Measurements from ENCODE around the gene MAGEA9B.
"Not testable (repeated sequence)": the region's sequence is repeated elsewhere in the genome, so short reads cannot be mapped to it uniquely, and the experiment has no call there.

Gene MAGEA9B, protein sequence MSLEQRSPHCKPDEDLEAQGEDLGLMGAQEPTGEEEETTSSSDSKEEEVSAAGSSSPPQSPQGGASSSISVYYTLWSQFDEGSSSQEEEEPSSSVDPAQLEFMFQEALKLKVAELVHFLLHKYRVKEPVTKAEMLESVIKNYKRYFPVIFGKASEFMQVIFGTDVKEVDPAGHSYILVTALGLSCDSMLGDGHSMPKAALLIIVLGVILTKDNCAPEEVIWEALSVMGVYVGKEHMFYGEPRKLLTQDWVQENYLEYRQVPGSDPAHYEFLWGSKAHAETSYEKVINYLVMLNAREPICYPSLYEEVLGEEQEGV

DNA sequence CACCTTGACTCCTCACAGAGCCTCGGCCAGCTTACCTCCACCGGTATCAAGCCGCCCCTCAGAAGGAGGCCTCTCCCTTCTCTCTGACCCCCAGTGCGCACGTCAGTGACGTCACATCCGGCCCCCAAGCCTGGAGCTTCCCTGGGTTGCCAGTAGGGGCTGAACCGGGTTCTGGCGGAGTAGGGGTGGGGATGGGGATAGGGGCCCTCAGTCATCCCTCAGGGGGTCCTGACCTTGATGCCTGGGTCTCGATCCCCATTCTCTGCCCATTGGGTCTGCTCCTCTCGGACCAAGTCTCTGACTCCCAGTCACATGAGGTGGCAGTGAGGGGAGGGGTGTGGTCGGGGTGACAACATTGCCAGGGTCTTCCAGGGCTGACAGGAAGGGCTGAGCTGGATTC is at the start of gene MAGEA9B:
Gene MAGEA9B (minus strand): TSS at position 101 of the 400 bp plus-strand sequence. CDS start 4,280 bp downstream, outside the sequence.
- not testable (repeated sequence) for DNase-seq

DNA sequence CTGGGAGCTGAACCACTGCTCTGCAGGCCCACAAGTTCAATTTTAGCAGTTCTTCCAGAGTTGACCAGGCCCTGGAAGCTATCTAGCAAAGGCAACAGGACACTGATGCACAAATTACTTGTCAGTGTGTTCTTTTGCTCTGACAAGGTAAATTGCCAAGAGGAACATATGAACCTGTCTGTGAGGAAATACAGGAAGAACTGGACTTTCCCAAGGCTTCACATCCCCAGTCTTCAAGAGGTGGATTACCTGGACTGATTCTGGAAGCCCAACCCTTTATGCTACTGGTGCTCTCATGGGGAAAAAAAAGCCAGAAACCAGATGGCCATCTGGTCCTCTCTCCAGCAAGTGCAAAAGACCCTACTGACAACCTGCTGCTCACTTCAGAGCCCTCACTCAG is 46.3 kb upstream of the MAGEA9B start:
- DNase-seq, result no peak

DNA sequence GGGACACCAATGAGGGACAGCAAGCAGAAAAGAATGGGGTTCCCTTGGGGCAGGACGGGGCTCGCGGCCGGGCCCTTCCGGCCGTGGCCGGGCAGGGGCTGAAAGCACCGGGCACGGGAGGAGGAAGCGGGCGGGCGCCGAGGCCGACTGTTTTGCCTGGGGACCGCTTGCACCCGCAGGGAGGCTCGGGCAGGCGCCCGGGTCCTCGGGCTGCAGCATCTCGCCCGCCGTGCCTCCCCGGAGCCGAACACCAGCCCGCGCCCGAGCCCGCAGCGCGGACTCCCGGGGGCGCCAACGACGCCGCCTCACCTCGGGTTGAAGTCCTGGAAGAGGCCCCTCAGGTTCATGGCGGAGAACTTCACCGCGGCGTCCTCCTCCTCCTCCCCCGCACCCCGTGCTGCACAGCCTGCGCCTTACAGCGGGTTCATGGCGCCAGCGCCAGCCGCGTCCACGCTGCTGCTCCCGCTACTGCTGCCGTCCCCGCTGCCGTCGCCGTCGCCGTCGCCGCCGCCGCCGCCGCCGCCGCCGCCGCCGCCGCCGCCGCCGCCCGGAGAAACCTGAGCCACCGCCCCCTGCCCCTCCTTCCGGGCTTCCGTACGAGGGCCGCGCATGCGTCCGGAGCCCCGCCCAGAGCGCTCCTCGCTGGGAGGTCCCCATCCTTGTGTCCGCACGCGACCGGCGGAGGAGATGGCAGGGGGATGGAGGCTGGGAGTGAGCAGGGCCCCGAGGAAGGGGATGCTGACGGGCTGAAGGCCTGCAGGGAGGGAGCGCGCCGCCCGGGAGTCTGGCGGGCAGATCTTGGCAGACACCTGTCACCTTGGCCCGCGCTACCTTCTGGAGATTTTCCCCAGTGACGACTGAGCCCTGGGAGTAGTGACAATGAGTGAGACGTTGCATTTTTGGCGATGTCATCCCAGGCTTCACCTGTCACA is 44.2 kb upstream of the MAGEA9B start, which contains the start of gene TMEM185A:
Gene TMEM185A (minus strand): TSS at position 559 of the 932 bp plus-strand sequence. CDS start 212 bp downstream, at position 347.
- no peak for DNase-seq

DNA sequence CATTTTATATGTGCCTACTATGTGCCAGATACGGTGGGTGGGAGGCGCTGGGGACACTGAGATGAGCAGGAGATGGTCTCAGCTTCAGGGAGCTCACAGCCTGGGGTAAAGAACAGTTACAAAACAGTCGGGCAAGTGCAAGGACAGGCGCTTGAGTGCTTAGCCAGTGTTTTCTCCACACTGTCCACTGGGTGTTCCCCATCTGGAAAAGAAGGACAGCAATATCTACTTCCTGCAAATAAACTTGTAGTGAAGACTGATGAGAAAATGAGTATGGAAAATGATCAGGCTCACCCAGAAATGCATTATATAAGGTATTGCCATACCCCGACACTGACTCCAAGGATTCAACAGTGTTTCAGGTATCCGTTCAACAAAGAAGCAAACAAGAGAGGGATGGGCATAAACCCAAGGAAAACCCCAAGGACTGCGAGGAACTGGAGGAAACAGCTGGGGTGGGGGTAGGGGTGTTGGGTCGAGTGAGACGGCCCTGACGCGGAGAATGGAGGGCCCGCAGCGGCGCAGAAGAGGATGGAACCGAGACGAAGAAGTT is 43.5 kb upstream of the MAGEA9B start:
- no peak for DNase-seq

DNA sequence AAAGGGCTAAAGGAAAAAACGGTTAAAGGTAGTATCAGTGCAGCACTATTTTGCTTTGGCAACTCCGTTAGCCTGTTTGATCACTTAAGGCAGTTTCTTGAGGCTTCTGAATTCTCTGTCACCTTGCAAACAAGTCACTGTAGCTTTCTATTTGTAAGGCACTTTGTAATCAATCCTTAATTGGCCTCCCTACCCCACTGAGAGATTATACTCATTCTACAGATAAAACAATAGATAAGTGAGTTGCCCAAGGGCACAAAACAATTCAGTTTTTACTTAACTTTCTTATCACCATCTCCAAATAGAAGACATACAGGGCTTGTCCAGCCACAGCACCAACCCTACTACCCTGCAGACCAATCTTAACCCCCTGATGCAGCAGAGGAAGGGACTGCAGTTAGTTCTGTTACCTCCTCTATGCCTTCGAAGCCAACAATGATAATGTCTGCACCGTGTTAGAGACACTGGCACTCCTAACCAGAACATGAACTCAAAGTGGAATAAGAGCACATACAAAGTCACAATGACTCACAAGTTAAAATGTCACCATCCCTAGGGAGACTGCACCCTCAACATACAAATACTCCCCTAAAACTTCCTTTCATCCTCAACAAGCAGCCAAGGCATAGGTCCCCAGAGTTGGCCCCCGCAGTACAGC is 42.6 kb upstream of the MAGEA9B start:
- no peak for DNase-seq

DNA sequence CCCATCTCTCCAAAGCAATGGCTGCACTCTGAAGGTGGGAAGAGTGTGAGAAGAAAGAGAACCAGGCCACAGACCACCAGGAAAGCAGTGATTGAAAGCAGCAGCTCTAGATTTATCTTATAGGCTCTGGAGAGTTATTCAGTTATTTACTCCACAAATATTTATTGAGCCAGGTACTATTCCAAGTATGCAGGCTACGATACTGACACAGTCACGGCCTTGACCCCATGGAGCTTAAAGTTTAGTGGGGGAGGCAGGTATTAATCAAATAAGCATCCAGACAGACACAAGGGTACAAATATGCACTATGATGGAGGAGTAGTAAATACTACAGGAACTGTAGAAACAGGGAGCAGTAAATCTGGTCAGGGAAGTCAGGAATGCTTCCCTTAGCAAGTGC is 41.5 kb upstream of the MAGEA9B start:
- DNase-seq, result no peak

DNA sequence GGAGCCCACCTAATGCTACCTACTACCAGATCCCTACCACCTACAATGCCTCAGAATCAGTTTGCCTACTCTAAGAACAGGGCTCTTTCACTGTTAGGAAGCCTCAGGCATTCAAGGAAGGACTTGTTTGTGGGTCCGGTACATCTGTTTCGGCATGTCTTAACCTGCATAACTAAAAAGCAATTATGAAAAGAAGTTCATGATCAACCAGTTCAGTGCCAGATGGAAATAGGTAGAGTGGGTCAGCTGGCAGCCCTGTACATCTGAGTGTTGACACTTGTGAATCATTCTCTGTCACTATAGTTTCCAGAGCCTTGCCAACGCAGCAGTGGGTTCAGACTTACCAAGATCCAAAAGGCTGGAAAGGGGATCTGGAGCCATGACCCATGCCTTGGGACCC is 41.0 kb upstream of the MAGEA9B start:
- no peak for DNase-seq

DNA sequence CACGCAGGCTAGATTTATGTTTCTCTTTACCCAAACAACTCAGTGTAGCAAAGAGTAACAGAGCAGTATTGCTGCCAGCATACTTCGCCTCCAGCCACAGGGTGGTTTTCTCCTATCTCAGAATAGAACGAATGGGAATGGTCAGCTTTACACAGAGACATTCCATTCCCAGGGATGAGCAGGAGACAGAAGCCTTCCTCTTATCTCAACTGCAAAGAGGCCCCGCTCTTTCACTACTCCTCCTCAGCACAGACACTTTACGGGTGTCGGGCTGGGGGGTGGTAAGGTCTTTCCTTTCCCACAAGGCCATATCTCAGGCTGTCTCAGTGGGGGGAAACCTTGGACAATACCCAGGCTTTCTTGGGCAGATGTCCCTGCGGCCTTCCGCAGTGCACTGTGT is 39.6 kb upstream of the MAGEA9B start:
- DNase-seq, result not testable (repeated sequence)

DNA sequence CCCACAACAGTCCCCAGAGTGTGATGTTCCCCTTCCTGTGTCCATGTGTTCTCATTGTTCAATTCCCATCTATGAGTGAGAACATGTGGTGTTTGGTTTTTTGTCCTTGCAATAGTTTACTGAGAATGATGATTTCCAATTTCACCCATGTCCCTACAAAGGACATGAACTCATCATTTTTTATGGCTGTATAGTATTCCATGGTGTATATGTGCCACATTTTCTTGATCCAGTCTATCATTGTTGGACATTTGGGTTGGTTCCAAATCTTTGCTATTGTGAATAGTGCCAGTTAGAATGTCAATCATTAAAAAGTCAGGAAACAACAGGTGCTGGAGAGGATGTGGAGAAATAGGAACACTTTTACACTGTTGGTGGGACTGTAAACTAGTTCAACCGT is 32.4 kb upstream of the MAGEA9B start:
- not testable (repeated sequence) for DNase-seq

DNA sequence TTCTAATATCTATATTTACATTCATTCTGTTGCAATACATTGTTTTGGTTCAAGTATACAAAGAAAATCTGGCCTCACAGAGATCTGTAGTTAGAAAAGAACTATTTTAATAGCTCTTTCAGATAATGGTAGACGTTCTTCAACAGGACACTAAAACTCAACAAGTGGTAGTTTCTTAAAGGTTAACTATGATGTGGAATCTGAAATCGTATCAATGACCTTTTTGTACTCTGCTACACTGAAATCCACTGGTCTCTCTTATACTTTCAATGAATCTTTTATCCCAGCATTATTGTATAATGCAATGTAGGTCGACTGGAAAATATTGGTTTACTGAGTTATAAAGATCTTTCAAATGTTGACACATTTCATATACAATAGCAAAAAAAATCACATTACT is 31.6 kb upstream of the MAGEA9B start:
- DNase-seq, result no peak

DNA sequence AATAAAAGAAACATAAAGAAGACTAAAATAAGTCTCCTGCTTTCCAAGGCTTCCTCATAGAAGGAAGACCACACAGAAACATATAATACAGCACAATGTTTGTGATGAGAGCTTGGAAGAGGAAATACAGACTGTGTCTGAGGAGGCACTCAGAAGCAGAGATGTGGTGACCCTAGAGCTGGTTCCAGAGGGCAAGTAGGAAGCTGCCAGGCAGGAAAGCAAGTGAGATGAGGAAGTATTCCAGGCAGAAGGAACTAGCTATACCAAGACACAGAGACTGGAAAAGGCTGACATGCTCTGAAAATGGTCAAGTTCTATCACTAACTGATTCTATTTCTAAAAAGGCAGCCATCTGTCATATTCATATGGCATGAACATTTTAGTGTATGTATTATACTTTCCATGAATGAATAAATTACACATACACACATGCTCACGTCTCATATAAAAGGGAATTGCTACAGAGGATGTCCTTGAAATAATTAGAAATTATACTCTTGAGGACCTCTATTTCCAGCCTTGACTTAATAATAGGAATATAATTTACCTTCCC is 24.4 kb upstream of the MAGEA9B start:
- no peak for DNase-seq

DNA sequence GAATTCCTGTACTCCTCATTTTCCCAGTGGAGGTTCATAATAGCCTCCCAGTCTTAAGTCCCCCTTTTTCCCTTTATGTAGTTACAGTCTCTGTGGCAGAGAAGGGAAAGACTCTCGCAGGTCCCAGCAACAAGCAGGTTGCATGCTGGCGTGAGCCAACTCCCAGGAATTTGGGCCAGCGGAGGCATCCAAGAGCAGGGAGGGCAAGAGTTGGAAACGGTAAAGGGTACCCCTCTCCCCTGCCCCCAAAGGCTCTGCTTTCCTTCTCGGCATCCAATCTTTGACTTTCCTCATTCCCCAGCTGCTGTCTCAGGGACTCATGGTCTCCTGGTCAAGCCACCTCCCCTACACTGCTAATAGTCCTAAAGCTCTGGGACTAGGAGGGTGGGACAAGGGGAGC is 23.3 kb upstream of the MAGEA9B start:
- DNase-seq, result no peak

DNA sequence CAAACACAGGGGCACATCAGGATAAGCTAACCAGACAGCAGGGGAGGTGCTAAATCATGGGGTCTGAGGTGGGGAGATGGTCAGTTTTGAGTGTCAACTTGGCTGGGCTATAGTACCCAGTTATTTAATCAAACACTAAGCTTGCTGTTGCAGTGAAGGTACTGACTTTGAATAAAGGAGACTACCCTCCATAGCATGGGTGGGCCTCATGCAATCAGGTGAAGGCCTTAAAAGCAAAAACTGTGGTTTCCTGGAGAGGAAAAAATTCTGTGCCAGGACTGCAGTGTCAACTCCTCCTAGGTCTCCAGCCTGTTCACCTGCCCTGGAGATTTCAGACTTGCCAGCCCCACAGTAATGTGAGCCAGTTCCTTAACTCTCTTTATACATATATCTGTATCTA is 20.4 kb upstream of the MAGEA9B start:
- no peak for DNase-seq

DNA sequence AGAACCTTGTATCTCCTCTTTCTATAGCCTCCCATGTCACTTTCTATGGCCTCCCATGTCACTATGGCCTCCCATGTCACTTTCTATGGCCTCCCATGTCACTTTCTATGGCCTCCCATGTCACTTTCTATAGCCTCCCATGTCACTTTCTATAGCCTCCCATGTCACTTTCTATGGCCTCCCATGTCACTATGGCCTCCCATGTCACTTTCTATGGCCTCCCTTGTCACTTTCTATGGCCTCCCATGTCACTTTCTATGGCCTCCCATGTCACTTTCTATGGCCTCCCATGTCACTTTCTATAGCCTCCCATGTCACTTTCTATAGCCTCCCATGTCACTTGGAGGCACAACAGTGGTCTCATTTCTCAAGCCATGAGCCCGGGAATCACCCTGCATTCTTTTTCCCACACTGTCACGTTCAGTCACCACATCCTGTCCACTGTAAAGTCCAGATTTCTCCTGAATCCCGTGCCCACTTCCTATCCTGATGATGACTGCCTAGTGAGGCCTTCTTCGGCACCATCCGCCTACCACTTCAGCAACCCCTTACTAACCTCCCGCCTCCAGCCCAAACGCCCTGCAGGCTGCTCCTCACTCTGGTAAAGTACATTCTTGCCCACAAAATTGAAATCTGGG is 18.1 kb upstream of the MAGEA9B start:
- DNase-seq, result not testable (repeated sequence)

DNA sequence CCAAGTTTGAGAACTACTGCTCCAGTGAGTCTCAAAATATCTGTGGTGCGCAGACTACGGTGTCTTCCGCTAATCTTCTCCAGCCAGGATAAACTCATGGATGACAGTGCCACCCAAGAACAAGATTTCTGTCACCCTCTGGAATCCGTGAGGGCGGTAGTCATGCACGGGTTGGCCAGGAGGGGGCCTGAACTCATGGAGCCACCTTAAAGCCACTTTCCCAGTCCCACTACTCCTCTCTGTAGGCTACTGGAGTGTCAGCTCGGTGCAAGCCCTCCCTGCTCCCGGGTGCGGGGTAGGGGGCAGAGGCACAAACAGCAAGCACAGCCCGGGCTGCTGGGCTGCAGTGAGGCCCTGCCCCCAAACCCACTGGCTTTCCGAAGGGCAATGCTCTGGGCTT is 11.3 kb upstream of the MAGEA9B start:
- not testable (repeated sequence) for DNase-seq

DNA sequence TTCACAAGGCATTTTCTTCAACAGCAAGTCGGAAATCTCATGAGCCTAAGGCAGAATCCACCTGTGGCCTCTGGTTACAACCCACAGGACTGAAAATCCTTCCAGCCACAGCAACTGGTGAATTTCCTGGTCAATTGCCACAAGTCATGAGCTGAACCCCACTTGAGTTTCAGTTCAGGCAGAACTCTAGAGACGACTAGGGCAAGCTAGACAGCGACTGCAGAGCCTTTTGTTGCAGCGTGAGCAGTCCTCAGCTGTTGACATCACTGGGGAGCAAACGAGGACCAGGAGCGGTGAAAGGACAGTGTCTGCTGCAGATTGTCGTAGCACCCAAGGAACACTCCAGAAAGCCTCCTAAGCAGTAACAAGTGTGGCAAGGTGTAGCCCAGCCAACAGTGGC is 8.7 kb upstream of the MAGEA9B start:
- not testable (repeated sequence) for DNase-seq

DNA sequence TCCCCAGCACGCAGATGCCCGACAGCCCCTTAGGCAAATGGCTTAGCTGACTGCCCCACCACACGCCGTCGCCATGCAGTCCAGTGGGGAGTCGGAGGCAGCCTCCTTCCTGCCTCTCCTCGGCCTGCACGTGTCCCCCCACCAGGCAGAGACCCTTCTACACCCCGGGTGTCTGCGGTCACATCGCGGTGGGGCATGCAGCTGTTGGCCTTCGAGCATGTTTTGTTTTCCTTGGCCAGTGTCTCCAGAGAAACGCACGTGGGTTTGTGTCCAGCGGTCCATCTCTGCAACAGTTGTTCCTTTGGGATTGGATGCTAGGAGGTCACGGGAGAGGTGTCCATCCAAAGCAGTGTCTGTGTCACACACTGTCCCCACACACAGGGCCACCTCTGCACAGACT is 8.0 kb upstream of the MAGEA9B start, which contains the start of gene HSFX2:
Gene HSFX2 (minus strand): TSS at position 101 of the 400 bp plus-strand sequence. CDS start 614 bp downstream, outside the sequence.
- not testable (repeated sequence) for DNase-seq

DNA sequence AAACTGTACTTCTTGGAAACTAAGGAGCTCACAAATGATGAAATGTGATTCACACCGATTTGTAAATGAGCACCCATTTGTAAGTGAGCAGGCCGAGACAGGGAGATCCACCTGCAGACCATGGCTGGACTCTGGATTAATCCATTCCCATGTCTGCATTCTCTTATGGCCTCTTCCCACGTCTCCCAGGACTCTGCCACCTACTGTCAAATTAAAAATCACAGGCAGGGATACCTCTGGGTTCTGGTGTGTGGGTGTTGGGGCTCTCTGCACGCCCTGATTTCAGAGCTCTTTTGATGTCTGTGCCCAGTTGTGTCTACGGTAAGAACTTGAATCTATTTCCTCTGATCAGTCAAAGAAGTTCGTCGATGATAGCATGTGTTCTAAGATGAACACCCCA is 3.7 kb upstream of the MAGEA9B start:
- DNase-seq, result not testable (repeated sequence)

DNA sequence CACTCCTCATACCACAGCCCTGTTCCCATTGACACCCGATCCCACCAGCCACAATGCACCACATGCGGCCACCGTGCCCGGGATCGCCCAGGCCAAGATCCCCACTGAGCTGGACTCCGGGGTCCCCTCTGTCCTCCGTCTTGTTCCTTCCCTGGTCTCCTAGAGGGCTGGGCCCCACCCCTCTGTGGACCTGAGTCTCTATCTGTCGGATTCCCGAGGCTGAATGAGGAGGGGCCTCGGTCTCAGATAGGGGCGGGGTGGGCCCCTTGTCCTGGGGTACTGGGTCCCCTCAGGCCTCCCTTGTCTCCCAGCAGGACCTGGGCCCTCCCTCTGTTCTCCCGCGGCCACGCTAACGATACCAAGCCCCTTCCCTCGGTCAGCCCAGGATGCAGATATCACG is 1.6 kb downstream of the MAGEA9B start:
- DNase-seq, result not testable (repeated sequence)

DNA sequence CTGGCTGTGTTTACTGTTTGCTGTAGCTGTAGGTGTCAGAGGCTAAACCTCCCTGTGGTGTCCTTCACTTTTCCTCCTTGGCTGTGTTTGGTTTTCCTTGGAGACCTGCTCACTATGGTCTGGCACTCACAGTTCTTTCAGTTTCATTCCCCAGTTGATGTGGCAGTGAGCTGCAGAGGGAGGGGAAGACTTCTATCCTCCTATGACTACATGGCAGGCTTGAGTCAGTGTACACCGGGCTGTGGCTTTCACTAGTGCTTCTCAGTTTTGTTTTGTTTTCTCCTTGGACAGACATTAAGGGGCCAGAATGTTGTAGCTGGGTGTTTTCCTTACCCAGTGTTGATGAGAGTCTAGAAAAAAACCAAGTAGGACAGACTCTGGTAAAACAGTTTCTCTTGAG is 13.8 kb downstream of the MAGEA9B start:
- DNase-seq, result not testable (repeated sequence)

DNA sequence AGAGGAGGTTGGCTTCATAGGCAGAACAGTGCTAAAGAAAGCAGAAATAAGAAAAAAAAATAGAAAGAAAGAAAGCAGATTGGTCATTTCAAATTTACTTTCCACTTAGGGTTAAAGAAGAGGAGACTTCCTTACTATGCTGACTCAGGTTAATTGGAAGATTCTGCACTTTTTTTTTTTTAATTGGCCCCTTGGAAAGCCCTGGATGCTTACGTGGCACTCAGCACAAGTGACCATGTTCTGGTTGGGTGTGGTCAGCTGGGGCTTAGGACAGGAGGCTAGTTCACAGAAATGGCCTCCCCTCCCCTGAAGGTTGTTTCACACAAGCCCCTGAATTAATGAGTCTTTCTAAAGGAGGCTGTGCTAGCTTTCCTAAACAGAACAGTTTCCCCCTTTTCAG is 14.5 kb downstream of the MAGEA9B start:
- no peak for DNase-seq

DNA sequence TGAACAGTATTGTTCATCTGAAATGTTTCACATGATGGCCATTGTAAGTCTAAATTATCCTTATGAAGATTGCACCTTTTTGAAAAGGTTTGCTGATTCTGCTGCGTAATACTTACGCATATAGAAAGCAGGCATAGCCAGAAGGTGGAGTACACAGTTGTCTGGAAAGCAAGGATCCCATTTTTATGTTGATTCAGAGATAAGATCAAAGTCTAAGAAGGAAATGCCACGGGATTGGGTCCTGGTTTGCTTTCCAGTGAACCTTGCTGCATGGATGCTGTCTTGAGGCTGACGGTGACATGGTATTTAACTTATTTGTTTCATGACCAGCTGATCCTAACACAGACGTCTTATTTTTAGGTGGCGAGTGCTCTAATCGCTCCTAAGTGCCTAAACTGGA is 15.5 kb downstream of the MAGEA9B start:
- DNase-seq, result no peak

Measured in NCI-H446 treated with DMSO at 0.1 percent for 48 hours (cell line).